NB4 (cell line): Measurements from ENCODE around the gene YES1.

Experiments
- POLR2A ChIP-seq: IDR thresholded peaks from 2 replicates; pipeline ENCODE4 v1.6.1; 2011; ENCODE audit warnings: mild to moderate bottlenecking; ENCODE audit not compliant: insufficient read length; ENCODE audit errors: extremely low read depth
- TF ChIP-seq, protein P1 (sequence below): IDR thresholded peaks from one replicate; pipeline ENCODE4 v1.5.1; 2012; ENCODE audit warnings: low read depth, low read length
- TF ChIP-seq, protein P2 (sequence below): IDR thresholded peaks from 2 replicates; pipeline ENCODE4 v1.6.1; 2011; ENCODE audit warnings: low read depth, low read length

DNA sequence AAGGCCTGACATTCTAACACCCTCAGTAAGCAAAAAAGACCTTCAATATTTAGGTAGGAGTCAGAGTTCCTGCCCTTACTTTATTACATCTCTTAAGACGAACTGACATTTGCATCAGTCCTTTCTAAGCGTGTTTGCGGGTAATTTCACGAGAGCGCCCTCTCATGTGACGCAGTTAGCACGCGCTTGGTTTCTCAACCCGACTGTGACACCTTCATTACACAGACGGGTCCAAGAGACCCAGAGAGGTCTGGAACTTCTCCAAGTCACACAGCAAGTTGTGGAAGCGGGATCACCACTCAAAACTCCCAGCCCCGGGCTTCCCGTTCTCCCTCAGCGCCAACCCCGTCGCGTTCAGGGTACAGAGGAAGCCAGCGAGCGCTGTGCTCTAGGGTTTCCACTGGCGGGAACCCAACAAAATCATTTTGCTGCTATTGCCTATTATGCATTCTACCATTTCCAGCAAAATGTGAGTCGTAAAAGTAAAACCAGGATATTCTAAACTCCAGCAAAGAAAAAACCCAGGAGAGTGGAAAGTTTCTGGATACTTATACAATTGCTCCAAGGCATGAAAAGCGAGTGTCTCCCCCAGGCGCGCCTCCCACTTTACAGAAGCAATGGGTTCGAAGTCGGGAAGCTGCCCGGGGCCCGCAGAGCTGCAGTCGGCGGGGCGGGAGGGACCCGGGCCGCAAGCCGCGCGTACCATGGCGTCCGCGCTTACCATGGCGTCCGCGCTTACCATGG lies 100.2 kb downstream of the YES1 start:
- TF ChIP-seq, protein P1, sequence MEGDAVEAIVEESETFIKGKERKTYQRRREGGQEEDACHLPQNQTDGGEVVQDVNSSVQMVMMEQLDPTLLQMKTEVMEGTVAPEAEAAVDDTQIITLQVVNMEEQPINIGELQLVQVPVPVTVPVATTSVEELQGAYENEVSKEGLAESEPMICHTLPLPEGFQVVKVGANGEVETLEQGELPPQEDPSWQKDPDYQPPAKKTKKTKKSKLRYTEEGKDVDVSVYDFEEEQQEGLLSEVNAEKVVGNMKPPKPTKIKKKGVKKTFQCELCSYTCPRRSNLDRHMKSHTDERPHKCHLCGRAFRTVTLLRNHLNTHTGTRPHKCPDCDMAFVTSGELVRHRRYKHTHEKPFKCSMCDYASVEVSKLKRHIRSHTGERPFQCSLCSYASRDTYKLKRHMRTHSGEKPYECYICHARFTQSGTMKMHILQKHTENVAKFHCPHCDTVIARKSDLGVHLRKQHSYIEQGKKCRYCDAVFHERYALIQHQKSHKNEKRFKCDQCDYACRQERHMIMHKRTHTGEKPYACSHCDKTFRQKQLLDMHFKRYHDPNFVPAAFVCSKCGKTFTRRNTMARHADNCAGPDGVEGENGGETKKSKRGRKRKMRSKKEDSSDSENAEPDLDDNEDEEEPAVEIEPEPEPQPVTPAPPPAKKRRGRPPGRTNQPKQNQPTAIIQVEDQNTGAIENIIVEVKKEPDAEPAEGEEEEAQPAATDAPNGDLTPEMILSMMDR: peak; percentile 15
- no peak for TF ChIP-seq POLR2A
- TF ChIP-seq, protein P2, sequence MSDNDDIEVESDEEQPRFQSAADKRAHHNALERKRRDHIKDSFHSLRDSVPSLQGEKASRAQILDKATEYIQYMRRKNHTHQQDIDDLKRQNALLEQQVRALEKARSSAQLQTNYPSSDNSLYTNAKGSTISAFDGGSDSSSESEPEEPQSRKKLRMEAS: peak; percentile 80
